HG03066 (cell line): ENCODE measurements around the gene CSPG4.

Experiments used
- ATAC-seq: cut with Tn5 transposase; IDR thresholded peaks from one replicate; pipeline ENCODE4 v1.9.1; 2021; ENCODE audit warnings: low read depth; ENCODE audit not compliant: unreplicated experiment

The CSPG4 gene

DNA sequence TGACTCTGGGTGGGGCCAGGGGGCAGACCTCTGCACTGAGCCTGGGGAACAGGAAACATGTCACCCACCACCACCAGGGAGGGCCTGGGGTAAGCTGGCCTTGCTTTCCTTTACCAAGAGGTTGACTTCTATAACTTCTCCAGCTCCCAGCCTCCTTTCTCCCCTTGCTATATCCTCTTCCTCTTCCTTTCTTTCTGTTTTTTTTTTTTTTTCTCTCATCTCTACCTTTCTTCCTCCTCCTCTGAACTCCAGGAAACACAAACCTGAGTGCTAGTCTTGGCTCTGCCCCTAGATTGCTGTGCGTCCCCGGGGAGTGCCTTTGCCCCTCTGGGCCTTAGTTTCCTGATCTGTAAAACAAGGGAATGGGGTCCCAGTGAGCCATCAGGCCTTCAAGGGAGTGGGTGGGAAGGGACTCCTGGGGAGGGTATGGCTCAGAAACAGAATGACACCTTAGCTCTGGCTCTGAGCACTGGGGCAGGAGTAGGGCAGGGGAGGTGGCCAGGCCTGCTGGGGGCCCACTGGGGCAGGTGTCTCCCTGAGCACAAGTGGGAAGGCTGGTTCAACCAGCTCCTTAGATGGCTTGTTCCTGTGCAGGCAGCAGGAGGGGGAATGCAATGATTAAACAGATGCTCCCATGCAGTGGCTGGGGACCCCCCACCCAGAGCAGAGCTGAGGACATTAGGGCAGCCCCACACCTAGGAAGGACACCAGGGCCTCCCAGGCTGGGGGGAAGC lies 60.7 kb downstream of the CSPG4 start:
- ATAC-seq: no peak

DNA sequence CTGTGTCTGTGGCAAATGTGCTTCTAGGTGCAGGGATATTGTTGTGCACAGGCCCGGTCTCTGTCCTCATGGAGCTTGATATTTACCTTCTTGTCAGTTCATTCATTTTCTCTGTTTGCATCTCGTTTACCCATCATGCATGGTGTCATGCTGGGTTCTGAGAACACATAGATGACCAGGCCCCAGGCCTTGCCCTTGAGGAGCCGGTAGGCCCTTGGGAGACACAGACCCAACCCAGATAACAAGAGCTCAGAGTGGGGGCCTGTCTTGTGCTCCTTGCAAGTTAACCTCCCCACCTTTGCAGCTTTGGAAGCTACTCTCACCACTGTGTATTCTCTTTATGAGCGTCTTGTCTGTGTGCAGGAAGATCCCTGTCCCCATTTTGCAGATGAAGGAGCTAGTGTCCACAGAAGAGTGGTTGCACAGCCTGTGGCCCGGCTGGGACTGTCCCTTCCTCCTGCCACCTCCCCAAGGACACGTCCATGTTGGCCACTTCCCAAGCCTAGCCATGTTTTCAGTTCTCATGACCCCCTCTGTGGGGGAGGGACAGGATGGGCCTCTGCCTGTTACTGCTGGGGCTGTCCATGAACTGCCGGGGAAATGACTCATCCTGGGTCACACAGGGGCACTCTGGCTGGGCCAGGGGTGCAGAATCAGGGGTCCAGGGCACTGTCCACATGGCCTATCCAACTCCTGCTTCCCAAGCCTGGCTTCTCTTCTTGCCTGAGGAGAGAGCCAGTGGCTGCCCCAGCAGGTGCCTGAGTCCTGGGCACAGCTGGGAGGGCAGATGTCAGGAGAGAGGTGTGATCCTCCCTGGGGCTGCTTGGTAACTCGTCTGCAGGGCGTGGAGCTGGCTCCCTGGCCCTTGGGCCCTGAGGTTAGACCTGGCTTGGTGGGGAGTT lies 61.5 kb downstream of the CSPG4 start:
- no peak for ATAC-seq

DNA sequence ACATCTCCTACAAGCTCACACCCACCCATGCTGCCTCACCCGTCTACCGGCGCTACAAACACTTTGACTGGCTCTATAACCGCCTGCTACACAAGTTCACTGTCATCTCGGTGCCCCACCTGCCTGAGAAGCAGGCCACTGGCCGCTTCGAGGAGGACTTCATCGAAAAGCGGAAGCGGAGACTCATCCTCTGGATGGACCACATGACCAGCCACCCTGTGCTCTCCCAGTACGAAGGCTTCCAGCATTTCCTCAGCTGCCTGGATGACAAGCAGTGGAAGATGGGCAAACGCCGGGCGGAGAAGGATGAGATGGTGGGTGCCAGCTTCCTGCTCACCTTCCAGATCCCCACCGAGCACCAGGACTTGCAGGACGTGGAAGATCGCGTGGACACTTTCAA lies 62.8 kb downstream of the CSPG4 start:
- no peak for ATAC-seq

DNA sequence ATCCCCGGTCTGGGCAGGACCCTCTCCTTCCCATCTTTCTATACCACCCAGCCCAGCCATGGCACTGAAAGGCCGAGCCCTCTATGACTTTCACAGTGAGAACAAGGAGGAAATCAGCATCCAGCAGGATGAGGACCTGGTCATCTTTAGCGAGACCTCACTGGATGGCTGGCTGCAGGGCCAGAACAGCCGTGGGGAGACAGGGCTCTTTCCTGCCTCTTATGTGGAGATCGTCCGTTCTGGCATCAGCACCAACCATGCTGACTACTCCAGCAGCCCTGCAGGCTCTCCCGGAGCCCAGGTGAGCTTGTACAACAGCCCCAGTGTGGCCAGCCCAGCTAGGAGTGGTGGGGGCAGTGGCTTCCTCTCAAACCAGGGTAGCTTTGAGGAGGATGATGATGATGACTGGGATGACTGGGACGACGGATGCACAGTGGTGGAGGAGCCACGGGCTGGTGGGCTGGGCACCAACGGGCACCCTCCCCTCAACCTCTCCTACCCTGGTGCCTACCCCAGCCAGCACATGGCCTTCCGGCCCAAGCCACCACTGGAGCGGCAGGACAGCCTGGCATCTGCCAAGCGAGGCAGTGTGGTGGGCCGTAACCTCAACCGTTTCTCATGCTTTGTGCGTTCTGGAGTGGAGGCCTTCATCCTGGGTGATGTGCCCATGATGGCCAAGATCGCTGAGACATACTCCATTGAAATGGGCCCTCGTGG lies 63.4 kb downstream of the CSPG4 start:
- ATAC-seq: no peak

DNA sequence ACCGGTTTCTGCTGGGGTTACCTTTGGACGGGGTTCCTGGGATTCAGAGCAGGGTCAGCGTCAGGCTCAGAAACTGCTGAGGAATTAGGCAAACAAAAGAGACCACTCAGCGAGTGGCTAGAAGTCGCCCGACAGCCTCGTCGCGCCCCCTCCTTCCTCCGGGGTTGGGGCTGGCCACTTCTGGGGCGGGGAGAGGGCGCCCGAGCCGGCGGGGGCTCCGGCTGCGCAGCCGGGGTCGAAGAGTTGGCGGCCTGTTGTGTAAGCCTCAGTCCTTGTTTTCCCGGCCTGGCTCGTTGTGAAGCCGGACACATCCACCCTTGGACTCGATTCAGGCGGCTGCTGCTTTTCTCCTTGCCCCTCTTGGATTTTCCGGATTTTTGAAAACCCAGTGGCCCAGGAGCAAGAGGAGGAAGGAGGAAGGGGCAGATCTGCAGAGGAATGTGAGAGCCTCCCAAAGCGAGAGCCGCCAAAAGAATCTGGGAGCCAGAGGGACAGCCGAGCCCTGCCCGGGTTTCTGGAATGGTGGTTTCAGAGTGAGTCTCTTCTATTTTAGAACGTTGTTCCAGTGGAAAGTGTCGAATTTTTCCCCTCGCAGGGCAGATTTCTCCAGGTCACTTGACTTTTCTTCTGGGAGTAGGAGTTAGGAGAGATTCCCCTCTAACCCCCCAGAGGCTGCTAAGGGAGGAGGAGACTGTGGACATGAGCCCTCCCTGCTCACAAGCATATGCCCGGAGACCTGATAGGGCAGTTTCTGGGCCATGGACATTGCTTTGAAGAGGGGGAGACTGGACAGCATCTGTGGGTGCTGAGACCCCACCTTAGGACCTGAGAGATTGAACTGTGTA lies 64.3 kb downstream of the CSPG4 start:
- ATAC-seq: no peak

DNA sequence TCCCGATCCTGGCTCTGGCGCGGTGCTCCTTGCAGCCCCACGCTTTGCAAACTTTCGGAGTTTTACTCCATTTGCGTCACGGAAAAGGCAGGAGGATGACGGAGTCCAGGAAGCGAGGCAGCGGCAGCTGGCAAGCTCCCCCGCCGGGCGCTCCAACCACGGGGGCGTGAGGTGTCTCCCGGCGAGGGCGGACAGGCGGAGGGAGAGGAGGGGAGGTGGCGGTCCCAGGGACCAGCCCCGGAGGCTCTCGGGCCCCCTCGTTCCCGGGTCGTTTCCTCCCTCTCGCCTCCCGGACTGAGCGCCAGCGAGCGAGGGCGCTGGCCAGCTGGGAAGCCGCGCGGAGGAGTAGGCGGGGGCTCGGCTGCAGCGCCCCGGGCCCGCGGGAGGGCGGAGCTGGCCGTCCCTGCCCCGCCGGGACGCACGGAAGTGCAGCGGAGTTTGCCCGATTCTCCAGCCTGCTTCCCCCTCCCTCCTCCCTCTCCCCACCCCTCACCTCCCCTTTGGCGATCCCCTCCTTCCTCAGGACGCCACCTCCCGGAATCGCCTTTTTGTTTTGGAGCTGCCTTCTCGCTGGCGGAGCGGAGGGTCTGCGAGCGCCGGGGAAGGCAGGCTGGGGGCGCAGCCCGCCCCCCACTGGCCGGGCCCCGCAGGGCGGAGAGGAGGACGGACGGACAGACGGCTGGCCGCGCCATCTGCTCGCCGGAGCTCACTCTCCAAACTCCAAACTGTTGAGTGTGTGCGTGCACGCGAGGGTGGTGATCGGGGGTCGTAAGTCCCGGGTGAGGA lies 65.1 kb downstream of the CSPG4 start, which contains the start of gene SNX33:
Gene SNX33 (plus strand): TSS at position 543 of the 786 bp plus-strand sequence. CDS start 1,191 bp downstream, outside the sequence.
- no peak for ATAC-seq

DNA sequence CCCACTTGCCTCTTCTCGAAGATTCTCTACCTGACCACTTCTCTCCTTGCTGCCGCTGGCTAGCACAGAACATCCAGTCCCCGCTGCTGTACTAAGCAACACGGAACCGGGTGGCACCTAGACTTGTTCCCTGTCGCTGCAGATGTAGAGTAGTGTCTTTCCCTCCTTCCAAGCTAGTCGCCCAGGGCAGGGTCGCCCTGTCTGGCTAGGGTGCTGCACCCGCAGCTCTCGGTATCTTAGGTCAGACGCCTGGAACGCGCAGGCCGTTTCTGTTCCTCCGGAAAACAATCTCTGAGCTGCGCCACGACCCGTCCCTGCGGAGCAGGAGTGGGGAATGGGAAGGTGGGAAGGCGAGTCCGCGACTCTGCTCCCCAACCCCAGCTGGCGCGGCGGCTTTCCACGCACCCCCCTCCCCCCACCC lies 65.7 kb downstream of the CSPG4 start:
- ATAC-seq: no peak

DNA sequence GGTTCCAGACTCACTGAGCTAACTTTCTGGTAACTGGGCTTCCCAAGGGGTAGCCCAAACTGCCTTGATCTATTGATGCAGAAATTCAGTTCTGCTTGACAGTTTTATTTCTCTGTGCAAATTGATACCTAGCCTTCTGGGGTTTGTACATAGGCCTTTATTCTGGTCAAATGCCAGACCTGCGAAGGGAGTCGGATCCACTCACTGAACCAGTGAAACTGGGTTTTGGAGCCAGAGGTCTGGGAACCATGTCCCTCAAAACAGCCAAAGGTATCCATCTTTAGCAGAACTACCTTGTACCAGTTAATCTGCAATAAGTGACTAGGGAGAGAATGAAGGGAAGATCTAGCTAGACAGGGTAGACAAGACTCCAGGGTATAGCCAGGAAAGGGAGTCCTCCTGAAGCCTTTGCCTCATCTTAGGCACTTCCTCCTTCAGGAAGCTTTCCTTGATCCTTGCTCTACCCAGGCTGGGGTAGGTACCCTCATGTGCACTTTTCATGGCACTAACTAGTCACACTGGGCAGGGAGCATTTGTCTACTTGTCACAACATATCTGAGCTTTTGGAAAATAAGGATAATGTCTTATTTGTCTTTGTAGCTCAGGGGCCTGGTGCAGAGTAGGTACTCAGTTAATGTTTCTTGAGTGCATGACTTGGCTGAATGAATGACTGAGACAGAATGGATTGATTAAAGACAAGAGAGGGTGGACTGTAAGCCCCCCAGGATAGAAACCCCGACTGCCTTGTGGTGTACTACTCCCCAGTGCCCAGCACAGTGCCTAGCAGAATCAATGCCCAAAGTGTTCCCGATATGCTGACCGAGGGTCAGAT lies 66.3 kb downstream of the CSPG4 start:
- no peak for ATAC-seq

DNA sequence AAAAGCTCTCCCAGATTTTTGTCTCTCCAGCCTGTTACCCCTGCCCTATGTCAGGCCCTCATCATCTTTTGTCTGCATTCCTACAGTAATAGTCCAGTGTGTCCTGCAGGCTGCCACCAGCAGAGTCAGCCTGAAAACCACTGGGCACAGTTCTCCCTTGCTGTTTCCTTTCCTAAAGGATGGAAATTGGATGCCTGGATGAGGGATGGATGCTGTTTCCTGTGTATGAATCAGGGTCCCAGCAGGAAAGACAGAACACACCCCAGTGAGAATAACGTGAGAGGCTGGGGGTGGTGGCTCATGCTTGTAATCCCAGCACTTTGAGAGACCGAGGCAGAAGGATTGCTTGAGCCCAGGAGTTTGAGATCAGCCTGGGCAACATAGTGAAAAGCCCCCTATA lies 68.3 kb downstream of the CSPG4 start:
- no peak for ATAC-seq

DNA sequence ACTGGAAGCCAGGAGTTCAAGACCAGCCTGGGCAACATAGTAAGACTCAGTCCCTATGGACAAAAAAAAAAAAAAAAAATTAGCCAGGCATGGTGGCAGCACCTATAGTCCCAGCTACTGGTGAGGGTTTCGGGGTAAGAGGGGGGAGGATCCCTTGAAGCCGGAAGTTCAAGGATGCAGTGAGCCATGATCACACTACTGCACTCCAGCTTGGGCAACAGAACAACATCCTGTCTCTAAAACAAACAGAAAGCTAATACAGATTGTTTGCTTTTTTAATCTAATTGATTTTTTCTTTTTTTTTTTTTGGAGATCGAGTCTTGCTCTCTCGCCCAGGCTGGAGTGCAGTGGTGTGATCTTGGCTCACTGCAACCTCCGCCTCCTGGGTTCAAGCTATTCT lies 71.0 kb downstream of the CSPG4 start:
- no peak for ATAC-seq

DNA sequence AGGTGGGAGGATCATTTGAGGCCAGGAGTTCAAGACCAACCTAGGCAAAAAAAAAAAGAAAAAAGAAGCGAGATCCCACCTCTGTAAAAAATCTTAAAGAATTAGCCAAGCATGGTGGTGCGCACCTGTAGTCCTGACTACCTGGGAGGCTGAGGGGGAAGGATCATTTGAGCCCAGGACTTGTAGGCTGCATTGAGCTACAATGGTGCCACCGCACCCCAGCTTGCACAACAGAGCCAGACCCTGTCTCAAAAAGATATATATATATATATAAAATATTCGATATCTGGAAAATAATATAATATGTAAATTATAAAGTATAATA lies 71.5 kb downstream of the CSPG4 start:
- ATAC-seq: no peak

DNA sequence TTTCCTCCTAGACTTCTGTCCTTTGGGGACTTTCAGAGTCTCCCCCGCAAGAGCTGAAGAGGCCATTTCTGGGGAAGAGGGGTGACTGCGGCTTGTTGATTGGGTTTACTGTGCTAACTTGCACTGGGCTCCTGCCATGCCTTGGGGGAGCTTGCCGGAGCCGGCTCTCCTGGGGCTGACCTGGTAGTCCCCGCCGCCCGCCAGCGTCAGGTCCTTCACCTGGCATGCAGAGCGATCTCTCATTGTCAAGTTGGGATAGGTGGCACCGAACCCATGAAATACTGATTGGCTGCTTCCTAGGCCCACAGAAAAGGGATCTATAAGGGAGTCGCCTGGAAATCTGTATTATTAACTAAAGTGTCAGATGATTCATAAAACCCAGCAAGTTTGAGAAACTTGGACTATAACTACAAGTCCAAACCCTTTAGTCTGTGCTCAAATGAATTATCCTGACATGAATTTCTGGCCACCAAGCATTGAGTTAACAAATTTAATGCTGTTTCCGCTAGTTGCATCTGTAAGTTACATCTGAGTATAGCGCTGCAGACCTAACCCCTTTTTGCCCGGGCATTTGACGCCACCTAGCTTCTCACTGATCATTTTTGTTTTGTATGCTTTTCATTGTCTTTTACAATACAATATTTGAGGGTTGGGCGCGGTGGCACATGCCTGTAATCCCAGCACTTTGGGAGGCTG lies 72.0 kb downstream of the CSPG4 start:
- ATAC-seq: peak; percentile 30

DNA sequence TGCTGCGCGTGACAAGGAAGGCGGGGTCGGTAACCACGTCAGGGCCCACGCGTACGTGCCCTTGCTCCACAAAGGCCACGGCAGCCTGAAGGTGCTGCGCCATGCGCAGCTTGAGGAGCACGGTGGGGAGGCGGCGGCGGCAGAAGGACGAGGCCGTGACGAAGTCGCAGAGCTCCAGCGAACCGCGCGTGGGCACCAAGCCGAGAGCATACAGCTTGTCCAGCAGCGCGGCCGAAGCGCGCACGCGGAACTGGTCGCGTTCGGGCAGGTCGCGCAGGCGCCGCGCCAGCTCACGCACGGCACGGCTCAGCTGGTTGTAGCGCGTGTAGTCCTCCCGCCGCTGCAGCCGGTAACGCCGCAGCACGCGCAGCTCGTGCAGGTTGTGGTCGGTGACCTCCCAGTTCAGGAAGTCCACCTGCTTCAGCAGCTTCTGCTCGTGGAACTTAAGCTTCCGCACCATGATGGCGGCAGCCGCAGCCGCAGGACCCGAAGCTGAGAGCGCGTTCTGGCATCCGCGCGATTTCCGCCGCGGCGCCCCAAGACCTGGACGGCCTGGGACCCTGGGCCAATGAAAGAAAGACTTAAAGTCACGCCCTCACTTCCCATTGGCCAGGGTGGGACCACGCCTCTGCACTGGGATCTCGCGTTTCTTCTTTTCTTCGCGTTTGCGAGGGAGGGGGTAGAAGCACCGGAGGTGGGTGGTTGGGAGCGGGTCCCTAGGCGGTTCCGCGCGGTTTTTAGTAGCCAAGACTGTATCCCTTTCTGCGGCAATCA lies 72.8 kb downstream of the CSPG4 start, which contains the start of gene IMP3:
Gene IMP3 (minus strand): TSS at position 516 of the 774 bp plus-strand sequence. CDS start 56 bp downstream, at position 460.
- ATAC-seq: peak; percentile 89

DNA sequence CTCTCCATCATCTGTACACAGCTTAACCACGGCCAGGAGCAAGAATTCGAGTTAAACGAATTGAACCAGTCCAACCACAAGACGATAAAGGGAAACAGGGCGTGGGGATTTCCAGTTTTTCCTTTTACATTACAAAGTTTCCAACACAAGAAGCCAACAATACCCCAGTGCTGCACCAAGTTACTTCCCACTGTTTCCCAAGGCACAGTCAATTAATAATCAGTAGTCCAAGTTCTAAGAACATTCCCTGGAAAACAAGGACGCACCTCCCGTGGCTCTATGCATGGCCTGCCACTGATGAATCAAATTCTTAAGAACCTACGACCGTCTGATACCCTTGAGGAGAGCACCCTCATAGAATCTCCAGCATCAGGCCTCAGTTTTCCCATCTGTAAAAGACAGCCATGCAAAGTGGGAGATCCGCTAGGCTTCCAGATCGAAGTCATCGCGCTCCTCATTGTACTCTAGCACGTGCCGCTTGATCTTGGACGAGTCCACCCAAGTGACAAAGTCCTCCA lies 73.4 kb downstream of the CSPG4 start:
- no peak for ATAC-seq

DNA sequence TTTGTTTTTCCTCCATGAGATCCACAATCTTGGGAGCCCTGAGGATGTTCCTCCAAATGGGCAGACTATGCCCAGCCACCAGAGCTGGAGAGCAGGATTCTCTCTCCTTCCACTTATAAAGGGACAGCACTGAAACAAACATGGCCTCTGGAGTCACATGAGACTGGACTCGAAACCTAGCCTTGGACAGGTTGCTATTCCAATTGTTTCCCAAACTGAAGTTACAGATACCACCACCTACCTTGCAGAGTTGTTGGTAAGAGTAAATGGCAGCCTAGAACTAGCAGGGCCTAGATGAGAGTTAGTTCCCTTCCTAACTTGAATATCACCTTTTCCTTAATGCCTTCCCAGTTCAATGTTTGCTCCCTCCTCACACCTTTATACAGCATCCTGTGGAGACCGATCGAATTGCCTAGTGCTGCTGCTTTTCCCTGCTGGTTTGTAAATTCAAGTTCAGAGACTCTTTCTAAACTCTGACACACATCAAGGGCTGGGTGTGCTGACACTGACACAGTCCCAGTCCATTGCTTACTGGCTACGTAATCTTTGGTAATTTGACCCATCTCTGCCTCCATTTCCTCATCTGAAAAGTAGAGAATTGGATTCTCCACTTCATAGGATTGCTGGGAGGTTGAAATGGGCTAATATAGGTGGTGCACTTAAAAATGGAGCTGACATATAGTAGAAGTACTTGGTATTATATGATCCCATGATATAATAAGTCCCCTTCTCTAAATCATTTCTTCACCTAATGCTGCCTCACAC lies 75.2 kb downstream of the CSPG4 start:
- no peak for ATAC-seq

DNA sequence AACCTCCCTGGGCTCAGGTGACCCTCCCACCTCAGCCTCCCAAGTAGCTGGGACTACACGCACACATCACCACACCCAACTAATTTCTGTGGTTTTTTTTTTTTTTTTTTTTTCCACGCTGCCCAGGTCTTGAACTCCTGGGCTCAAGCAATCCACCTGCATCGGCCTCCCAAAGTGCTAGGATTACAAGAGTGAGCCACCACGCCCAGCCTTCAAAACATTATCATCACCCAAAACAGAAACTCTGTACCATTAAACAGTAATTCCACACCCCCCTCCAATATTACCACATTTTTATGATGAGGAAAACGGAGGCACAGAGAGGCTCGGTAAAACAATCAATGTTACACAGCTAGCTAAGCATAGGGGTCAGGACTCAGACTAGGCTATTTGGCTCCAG lies 76.6 kb downstream of the CSPG4 start:
- no peak for ATAC-seq
